CD14-positive monocyte (primary cell): Measurements from ENCODE around the gene UNC50. TPM values are rescaled to one million over a fixed set of nuclear protein-coding genes. Genes with fewer than 3 reads are reported as not detected.

Experiments used
- DNase-seq, 3 donors: peaks; one replicate each; pipeline ENCODE4 v3.0.0-alpha.2; 2011 to 2022
- H2AFZ ChIP-seq: 2 replicates; pipeline ENCODE4 v1.6.0; 2012; ENCODE audit warnings: mild to moderate bottlenecking, low read depth, low read length, inconsistent platforms; ENCODE audit not compliant: insufficient read depth, poor library complexity, severe bottlenecking
- H3K27ac ChIP-seq, 2 donors: 1 replicate in 1 of 2; 2 replicates in 1 of 2; pipeline ENCODE4 v1.5.1; 2012 to 2013; ENCODE audit warnings: low read length in 2 of 2, control low read depth in 1 of 2, inconsistent platforms in 1 of 2, low read depth in 1 of 2, mild to moderate bottlenecking in 1 of 2
- H3K27me3 ChIP-seq, 2 donors: one replicate each; pipeline versions ENCODE4 v1.6.0 to v1.6.1; 2011 to 2013; ENCODE audit warnings: low read length in 2 of 2; ENCODE audit not compliant: control insufficient read depth in 2 of 2, insufficient read depth in 2 of 2
- H3K36me3 ChIP-seq, 2 donors: replicated peaks in 1 of 2; 1 replicate in 1 of 2; 2 replicates in 1 of 2; pipeline versions ENCODE4 v1.5.1 to v1.6.1; 2012 to 2013; ENCODE audit warnings: low read length in 2 of 2, control low read depth in 1 of 2, inconsistent platforms in 1 of 2, mild to moderate bottlenecking in 1 of 2; ENCODE audit not compliant: insufficient read depth in 2 of 2, control insufficient read depth in 1 of 2
- H3K4me1 ChIP-seq, 2 donors: 1 replicate in 1 of 2; 2 replicates in 1 of 2; pipeline versions ENCODE4 v1.5.1 to v1.6.1; 2012 to 2013; ENCODE audit warnings: low read length in 2 of 2, control low read depth in 1 of 2, inconsistent platforms in 1 of 2, mild to moderate bottlenecking in 1 of 2, moderate library complexity in 1 of 2; ENCODE audit not compliant: insufficient read depth in 2 of 2, control insufficient read depth in 1 of 2
- H3K4me2 ChIP-seq: replicated peaks from 2 replicates; pipeline ENCODE3; 2012; ENCODE audit warnings: low read length, moderate library complexity, mild to moderate bottlenecking; ENCODE audit not compliant: poor library complexity, severe bottlenecking; ENCODE audit errors: extremely low read depth
- H3K4me3 ChIP-seq, 3 experiments: fragments of 200-600 bp in 1 of 3; sonication (generic) in 1 of 3; replicated peaks in 1 of 3; 1 replicate in 2 of 3; 2 replicates in 1 of 3; pipeline ENCODE4 v1.5.1; 2011 to 2013; ENCODE audit warnings: low read length in 3 of 3, mild to moderate bottlenecking in 3 of 3, control low read depth in 2 of 3, low read depth in 2 of 3, inconsistent platforms in 1 of 3, moderate library complexity in 1 of 3
- H3K79me2 ChIP-seq: 2 replicates; pipeline ENCODE4 v1.6.0; 2012; ENCODE audit warnings: mild to moderate bottlenecking, control low read depth, inconsistent platforms, low read length, moderate library complexity; ENCODE audit not compliant: insufficient read depth
- H3K9ac ChIP-seq: 2 replicates; pipeline ENCODE4 v1.6.0; 2017; ENCODE audit warnings: low read length, mild to moderate bottlenecking; ENCODE audit not compliant: insufficient read depth, poor library complexity, severe bottlenecking
- H3K9me3 ChIP-seq, 2 donors: replicated peaks in 1 of 2; 1 replicate in 1 of 2; 2 replicates in 1 of 2; pipeline versions ENCODE4 v1.5.1 to v1.6.1; 2012 to 2013; ENCODE audit warnings: low read length in 2 of 2, control low read depth in 1 of 2; ENCODE audit not compliant: control insufficient read depth in 1 of 2, insufficient read depth in 1 of 2
- H4K20me1 ChIP-seq: 2 replicates; pipeline ENCODE4 v1.6.0; 2012; ENCODE audit warnings: mild to moderate bottlenecking, low read length, control low read depth, moderate library complexity; ENCODE audit not compliant: insufficient read depth
- H3K27ac Mint-ChIP-seq, 7 donors: one replicate each; pipeline ENCODE4 v1.8.0; 2020; ENCODE audit warnings: mild to moderate bottlenecking in 7 of 7, mixed read lengths in 7 of 7, moderate library complexity in 6 of 7, inconsistent platforms in 2 of 7
- H3K27me3 Mint-ChIP-seq, 3 donors: one replicate each; pipeline ENCODE4 v1.8.0; 2021 to 2022; ENCODE audit warnings: low read depth in 3 of 3, mild to moderate bottlenecking in 3 of 3, mixed read lengths in 3 of 3, moderate library complexity in 3 of 3, inconsistent platforms in 1 of 3
- H3K36me3 Mint-ChIP-seq, 2 donors: one replicate each; pipeline ENCODE4 v1.8.0; 2020; ENCODE audit warnings: mixed read lengths in 2 of 2, inconsistent platforms in 1 of 2, mild to moderate bottlenecking in 1 of 2
- H3K4me1 Mint-ChIP-seq: one replicate; pipeline ENCODE4 v1.8.0; 2020; ENCODE audit warnings: mild to moderate bottlenecking, mixed read lengths
- H3K4me3 Mint-ChIP-seq, 2 donors: one replicate each; pipeline ENCODE4 v1.8.0; 2020; ENCODE audit warnings: mild to moderate bottlenecking in 2 of 2, mixed read lengths in 2 of 2, moderate library complexity in 1 of 2
- H3K9me3 Mint-ChIP-seq, 7 donors: one replicate each; pipeline ENCODE4 v1.8.0; 2020 to 2022; ENCODE audit warnings: mixed read lengths in 7 of 7, mild to moderate bottlenecking in 6 of 7, moderate library complexity in 6 of 7, inconsistent platforms in 2 of 7
- WGBS: methylation state at CpG from one replicate; pipeline ENCODE4 v1.1.5; 2013; ENCODE audit warnings: missing lambda C conversion rate; ENCODE audit not compliant: insufficient coverage; 5-methylcytosine and 5-hydroxymethylcytosine counted together
- intact Hi-C, 2 donors: fragments of 100-400 bp; cut with micrococcal nuclease; formaldehyde crosslinking; loops; one replicate each; pipeline versions ENCODE4 v1.15.0 to v1.15.1; 2023
- polyA plus RNA-seq, 3 donors: library from polyadenylated mRNA; depleted of rRNA in 1 of 3; unstranded in 2 of 3; stranded (reverse) in 1 of 3; fragments of 300-500 nt in 2 of 3; fragments of >200 nt in 1 of 3; fragmentation: Illumina TruSeq in 2 of 3; gene quantifications; 1 replicate in 2 of 3; 2 replicates in 1 of 3; pipeline ENCODE4 v1.2.3, GENCODE V29; 2012 to 2021
- TF ChIP-seq, protein P1 (sequence below): fragments of 200-600 bp; IDR thresholded peaks from one replicate; pipeline ENCODE4 v1.8.0; 2022; ENCODE audit warnings: antibody characterized with exemption, mild to moderate bottlenecking

UNC50 gene
- polyA plus RNA-seq, 3 donors, result 32.5 to 72.0 (median 62.8) TPM

DNA sequence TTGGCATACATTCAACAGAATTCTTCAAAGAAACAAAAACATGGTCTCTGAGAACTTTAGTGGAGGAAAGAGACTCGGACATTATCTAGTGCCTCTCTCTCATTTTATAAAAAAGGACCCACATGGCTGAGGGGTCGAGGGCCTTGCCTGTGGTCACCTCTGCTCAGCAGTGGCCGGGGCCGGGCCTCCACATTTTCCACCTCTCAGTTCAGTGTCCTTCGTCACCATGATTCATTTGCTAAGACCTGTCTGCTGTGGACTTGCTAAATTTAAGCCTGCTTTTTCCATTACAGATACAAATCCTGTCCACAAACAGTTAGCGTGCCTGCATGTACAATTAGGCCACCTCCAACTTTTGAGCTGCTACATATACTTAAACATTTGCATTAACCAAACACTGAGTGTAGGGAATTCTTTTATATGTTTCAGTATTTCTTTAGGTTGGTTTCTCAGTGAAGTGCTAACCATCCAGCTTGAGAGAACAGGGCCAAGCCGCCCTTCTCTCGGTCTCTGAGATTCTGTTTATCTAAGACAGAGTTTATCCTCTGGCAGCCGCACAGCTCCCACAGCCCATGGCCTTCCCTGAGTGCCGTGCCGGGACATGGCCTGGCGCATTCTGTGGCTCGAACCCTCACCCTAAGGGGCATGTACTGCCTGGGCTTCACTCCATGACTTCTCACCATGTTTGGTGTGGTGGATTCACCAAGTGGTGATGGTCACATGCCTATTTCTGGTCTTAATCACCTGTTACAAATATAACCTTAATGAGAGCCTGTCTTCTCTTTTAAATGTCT, 46.3 kb upstream of the UNC50 start:
- H3K4me2 ChIP-seq, result no peak overlapping the region
- WGBS, result 100% methylated on average over 6 of the region's 13 CpGs
- H3K36me3 ChIP-seq, result peaks cover 97 to 100% of the 10 kb centered on the region in 2 donors

DNA sequence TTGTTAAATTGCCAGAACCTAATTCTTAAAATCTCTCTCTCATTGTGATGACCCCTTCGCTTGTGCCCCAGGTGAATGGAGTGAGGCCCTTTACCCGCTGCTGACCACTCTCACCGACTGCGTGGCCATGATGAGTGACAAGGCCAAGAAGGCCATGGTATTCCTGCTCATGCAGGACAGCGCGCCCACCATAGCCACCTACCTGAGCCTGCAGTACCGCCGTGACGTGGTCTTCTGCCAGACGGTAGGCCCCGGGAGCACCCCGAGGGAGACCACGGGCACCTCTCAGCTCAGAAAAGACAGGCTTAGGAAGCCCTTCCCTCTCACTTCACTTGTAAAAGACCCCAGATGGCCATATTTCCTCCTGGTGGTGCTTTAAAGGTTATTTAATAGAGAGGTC, 45.0 kb upstream of the UNC50 start:
- peaks cover 97 to 100% of the 10 kb centered on the region in 2 donors for H3K36me3 ChIP-seq
- WGBS, result 98% methylated on average over 13 of the region's 13 CpGs
- Mint-ChIP-seq H3K9me3 (no peaks in the 10 kb centered on the region), H3K4me3 (no peak overlapping the region), H3K4me1 (peaks cover 18% of the 10 kb centered on the region), H3K27ac (peak overlapping the region in 1 of 7 donors; percentile 51), H3K27me3 (no peaks in the 10 kb centered on the region), H3K36me3 (peaks cover 84 to 96% of the 10 kb centered on the region in 2 donors)
- no peak for DNase-seq
- H3K4me3 ChIP-seq, result no peak overlapping the region
- no peaks in the 10 kb centered on the region for H3K9me3 ChIP-seq
- H3K27me3 ChIP-seq, result no peaks in the 10 kb centered on the region
- no peak overlapping the region for H2AFZ ChIP-seq
- H3K4me1 ChIP-seq, result no peaks in the 10 kb centered on the region
- TF ChIP-seq, protein P1, sequence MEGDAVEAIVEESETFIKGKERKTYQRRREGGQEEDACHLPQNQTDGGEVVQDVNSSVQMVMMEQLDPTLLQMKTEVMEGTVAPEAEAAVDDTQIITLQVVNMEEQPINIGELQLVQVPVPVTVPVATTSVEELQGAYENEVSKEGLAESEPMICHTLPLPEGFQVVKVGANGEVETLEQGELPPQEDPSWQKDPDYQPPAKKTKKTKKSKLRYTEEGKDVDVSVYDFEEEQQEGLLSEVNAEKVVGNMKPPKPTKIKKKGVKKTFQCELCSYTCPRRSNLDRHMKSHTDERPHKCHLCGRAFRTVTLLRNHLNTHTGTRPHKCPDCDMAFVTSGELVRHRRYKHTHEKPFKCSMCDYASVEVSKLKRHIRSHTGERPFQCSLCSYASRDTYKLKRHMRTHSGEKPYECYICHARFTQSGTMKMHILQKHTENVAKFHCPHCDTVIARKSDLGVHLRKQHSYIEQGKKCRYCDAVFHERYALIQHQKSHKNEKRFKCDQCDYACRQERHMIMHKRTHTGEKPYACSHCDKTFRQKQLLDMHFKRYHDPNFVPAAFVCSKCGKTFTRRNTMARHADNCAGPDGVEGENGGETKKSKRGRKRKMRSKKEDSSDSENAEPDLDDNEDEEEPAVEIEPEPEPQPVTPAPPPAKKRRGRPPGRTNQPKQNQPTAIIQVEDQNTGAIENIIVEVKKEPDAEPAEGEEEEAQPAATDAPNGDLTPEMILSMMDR, result no peak
- H4K20me1 ChIP-seq, result peaks cover 32% of the 10 kb centered on the region
- intact Hi-C loops, result no loop called here
- no peak overlapping the region for H3K4me2 ChIP-seq
- H3K9ac ChIP-seq, result no peak overlapping the region
- no peaks in the 10 kb centered on the region for H3K79me2 ChIP-seq
- no peak overlapping the region for H3K27ac ChIP-seq

More for the DNA sequence above, 46.3 kb upstream of the UNC50 start:
- Mint-ChIP-seq H3K27ac (peak overlapping the region in 2 of 7 donors; percentile 51 to 76), H3K4me3 (no peak overlapping the region), H3K36me3 (peaks cover 82 to 96% of the 10 kb centered on the region in 2 donors), H3K9me3 (no peaks in the 10 kb centered on the region), H3K4me1 (peaks cover 18% of the 10 kb centered on the region), H3K27me3 (no peaks in the 10 kb centered on the region)
- H2AFZ ChIP-seq, result no peak overlapping the region
- TF ChIP-seq, protein P1, result no peak
- no peak for DNase-seq
- intact Hi-C loops, result no loop called here
- H3K27me3 ChIP-seq, result no peaks in the 10 kb centered on the region
- no peaks in the 10 kb centered on the region for H3K4me1 ChIP-seq
- peaks cover 24% of the 10 kb centered on the region for H4K20me1 ChIP-seq
- H3K27ac ChIP-seq, result no peak overlapping the region
- H3K4me3 ChIP-seq, result no peak overlapping the region
- no peaks in the 10 kb centered on the region for H3K79me2 ChIP-seq
- H3K9me3 ChIP-seq, result no peaks in the 10 kb centered on the region
- no peak overlapping the region for H3K9ac ChIP-seq
